SK-N-SH (cell line): ENCODE results near the gene IQCE.

Experiments used
- CTCF ChIP-seq: fragments of 200-600 bp; sonication (generic); IDR thresholded peaks from 2 replicates; pipeline ENCODE4 v1.6.1; 2017; ENCODE audit warnings: antibody characterized with exemption, mild to moderate bottlenecking, moderate library complexity
- EP300 ChIP-seq, 2 experiments: IDR thresholded peaks; 2 replicates each; pipeline versions ENCODE4 v1.4.0 to v1.6.1; 2012; ENCODE audit warnings: borderline replicate concordance in 1 of 2, low read depth in 1 of 2, low read length in 1 of 2
- GABPA ChIP-seq: IDR thresholded peaks from 2 replicates; pipeline ENCODE4 v1.4.0; 2012; ENCODE audit warnings: low read depth, mild to moderate bottlenecking
- MAX ChIP-seq: IDR thresholded peaks from 2 replicates; pipeline ENCODE4 v1.4.0; 2012; ENCODE audit warnings: low read depth
- RAD21 ChIP-seq: IDR thresholded peaks from 2 replicates; pipeline ENCODE4 v1.6.1; 2012; ENCODE audit warnings: mild to moderate bottlenecking, low read length
- REST ChIP-seq: IDR thresholded peaks from 2 replicates; pipeline ENCODE4 v1.6.1; 2012; ENCODE audit warnings: mild to moderate bottlenecking, low read depth, low read length, moderate library complexity
- RXRA ChIP-seq: IDR thresholded peaks from 2 replicates; pipeline ENCODE4 v1.4.0; 2012; ENCODE audit warnings: low read depth, mild to moderate bottlenecking, borderline replicate concordance
- TEAD4 ChIP-seq: IDR thresholded peaks from 2 replicates; pipeline ENCODE4 v1.4.0; 2012; ENCODE audit warnings: mild to moderate bottlenecking, borderline replicate concordance; ENCODE audit not compliant: insufficient read depth
- USF2 ChIP-seq: fragments of 150-350 bp; IDR thresholded peaks from 2 replicates; pipeline ENCODE4 v1.6.1; 2017; ENCODE audit warnings: antibody characterized with exemption, low read length, low read depth, borderline replicate concordance
- ZBTB33 ChIP-seq: IDR thresholded peaks from 2 replicates; pipeline ENCODE4 v1.4.0; 2012; ENCODE audit warnings: low read depth, borderline replicate concordance

- TF ChIP-seq REST: no peak
- no peak for TF ChIP-seq CTCF
- TF ChIP-seq TEAD4: no peak
- TF ChIP-seq USF2: no peak
- no peak for TF ChIP-seq RAD21
- TF ChIP-seq ZBTB33: no peak
- no peak for TF ChIP-seq EP300 (IDR thresholded peaks at IDR 0.05; ENCODE audit: borderline replicate concordance in 1 of 2, low read depth in 1 of 2, low read length in 1 of 2)
- no peak for TF ChIP-seq RXRA
- no peak for TF ChIP-seq GABPA
- no peak for TF ChIP-seq MAX
Observed at GRCh38 chr7:2607122-2607922, 48.5 kb downstream of the IQCE start.
